Measurements from ENCODE around the gene TPPP2.
A peak's percentile ranks its signal among the peaks of the same experiment; 100 is the strongest.

Gene TPPP2

GRCh38 chr14:20989787-20990600 is 40.0 kb upstream of the TPPP2 start, which contains the start of gene METTL17 (continued):
- TF ChIP-seq, protein P1, sequence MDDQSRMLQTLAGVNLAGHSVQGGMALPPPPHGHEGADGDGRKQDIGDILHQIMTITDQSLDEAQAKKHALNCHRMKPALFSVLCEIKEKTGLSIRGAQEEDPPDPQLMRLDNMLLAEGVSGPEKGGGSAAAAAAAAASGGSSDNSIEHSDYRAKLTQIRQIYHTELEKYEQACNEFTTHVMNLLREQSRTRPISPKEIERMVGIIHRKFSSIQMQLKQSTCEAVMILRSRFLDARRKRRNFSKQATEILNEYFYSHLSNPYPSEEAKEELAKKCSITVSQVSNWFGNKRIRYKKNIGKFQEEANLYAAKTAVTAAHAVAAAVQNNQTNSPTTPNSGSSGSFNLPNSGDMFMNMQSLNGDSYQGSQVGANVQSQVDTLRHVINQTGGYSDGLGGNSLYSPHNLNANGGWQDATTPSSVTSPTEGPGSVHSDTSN (CRISPR knock-in tag; IDR thresholded peaks at IDR 0.05) = no peak
- TF ChIP-seq ZNF391 (tag by site-specific recombination; IDR thresholded peaks at IDR 0.05; ENCODE audit: borderline replicate concordance, low read depth) (no peak), ZNF747 (tag by site-specific recombination; IDR thresholded peaks at IDR 0.05) (no peak), ZNF501 (tag by site-specific recombination; IDR thresholded peaks at IDR 0.05) (no peak; the same call in 1 of the 2 replicates), ZXDB (tag by site-specific recombination; IDR thresholded peaks at IDR 0.05) (peak; percentile 88), SP3 (tag by site-specific recombination; IDR thresholded peaks at IDR 0.05) (peak; percentile 84), ZNF23 (tag by site-specific recombination; IDR thresholded peaks at IDR 0.05; ENCODE audit: borderline replicate concordance) (no peak), ZNF514 (tag by site-specific recombination; IDR thresholded peaks at IDR 0.05) (no peak), ZNF768 (tag by site-specific recombination; IDR thresholded peaks at IDR 0.05) (no peak), ZNF76 (tag by site-specific recombination; IDR thresholded peaks at IDR 0.05; ENCODE audit: borderline replicate concordance, low read depth) (peak; percentile 74; the same call in 1 of the 2 replicates), ZNF664 (tag by site-specific recombination; IDR thresholded peaks at IDR 0.05) (no peak), ZNF426 (tag by site-specific recombination; IDR thresholded peaks at IDR 0.05) (no peak), ZNF473 (tag by site-specific recombination; IDR thresholded peaks at IDR 0.05) (no peak), ZNF341 (tag by site-specific recombination; IDR thresholded peaks at IDR 0.05; ENCODE audit: low read depth) (peak; percentile 56), ZNF626 (tag by site-specific recombination; IDR thresholded peaks at IDR 0.05) (no peak), ZNF37A (tag by site-specific recombination; IDR thresholded peaks at IDR 0.05) (no peak), YY2 (tag by site-specific recombination; IDR thresholded peaks at IDR 0.05) (peak; percentile 92), ZNF580 (tag by site-specific recombination; IDR thresholded peaks at IDR 0.05) (peak; percentile 77; the same call in 1 of the 2 replicates), ZNF223 (tag by site-specific recombination; IDR thresholded peaks at IDR 0.05) (no peak), ZEB2 (tag by site-specific recombination; IDR thresholded peaks at IDR 0.05) (peak; percentile 24; the same call in 1 of the 2 replicates), ZNF544 (tag by site-specific recombination; IDR thresholded peaks at IDR 0.05) (no peak), OVOL3 (tag by site-specific recombination; IDR thresholded peaks at IDR 0.05) (peak; percentile 41; the same call in 1 of the 2 replicates), ZBTB7A (tag by site-specific recombination; IDR thresholded peaks at IDR 0.05; ENCODE audit: low read depth) (peak; percentile 46; the same call in 1 of the 2 replicates), ZNF175 (tag by site-specific recombination; IDR thresholded peaks at IDR 0.05) (no peak), ZNF335 (tag by site-specific recombination; conservative IDR thresholded peaks at IDR 0.05) (peak; percentile 83), MZF1 (tag by site-specific recombination; IDR thresholded peaks at IDR 0.05; ENCODE audit: borderline replicate concordance) (no peak), ZNF558 (tag by site-specific recombination; IDR thresholded peaks at IDR 0.05) (peak; percentile 11; the same call in 1 of the 2 replicates)
- TF ChIP-seq, protein P2, sequence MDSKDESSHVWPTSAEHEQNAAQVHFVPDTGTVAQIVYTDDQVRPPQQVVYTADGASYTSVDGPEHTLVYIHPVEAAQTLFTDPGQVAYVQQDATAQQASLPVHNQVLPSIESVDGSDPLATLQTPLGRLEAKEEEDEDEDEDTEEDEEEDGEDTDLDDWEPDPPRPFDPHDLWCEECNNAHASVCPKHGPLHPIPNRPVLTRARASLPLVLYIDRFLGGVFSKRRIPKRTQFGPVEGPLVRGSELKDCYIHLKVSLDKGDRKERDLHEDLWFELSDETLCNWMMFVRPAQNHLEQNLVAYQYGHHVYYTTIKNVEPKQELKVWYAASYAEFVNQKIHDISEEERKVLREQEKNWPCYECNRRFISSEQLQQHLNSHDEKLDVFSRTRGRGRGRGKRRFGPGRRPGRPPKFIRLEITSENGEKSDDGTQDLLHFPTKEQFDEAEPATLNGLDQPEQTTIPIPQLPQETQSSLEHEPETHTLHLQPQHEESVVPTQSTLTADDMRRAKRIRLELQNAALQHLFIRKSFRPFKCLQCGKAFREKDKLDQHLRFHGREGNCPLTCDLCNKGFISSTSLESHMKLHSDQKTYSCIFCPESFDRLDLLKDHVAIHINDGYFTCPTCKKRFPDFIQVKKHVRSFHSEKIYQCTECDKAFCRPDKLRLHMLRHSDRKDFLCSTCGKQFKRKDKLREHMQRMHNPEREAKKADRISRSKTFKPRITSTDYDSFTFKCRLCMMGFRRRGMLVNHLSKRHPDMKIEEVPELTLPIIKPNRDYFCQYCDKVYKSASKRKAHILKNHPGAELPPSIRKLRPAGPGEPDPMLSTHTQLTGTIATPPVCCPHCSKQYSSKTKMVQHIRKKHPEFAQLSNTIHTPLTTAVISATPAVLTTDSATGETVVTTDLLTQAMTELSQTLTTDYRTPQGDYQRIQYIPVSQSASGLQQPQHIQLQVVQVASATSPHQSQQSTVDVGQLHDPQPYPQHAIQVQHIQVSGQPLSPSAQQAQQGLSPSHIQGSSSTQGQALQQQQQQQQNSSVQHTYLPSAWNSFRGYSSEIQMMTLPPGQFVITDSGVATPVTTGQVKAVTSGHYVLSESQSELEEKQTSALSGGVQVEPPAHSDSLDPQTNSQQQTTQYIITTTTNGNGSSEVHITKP (tag by site-specific recombination; IDR thresholded peaks at IDR 0.05) = 0 out of 2 replicates have a peak, but pooled peaks have one; percentile 25
- TF ChIP-seq, protein P3, sequence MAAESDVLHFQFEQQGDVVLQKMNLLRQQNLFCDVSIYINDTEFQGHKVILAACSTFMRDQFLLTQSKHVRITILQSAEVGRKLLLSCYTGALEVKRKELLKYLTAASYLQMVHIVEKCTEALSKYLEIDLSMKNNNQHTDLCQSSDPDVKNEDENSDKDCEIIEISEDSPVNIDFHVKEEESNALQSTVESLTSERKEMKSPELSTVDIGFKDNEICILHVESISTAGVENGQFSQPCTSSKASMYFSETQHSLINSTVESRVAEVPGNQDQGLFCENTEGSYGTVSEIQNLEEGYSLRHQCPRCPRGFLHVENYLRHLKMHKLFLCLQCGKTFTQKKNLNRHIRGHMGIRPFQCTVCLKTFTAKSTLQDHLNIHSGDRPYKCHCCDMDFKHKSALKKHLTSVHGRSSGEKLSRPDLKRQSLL (tag by site-specific recombination; IDR thresholded peaks at IDR 0.05) = no peak; the same call in 1 of the 2 replicates
- TF ChIP-seq, protein P4, sequence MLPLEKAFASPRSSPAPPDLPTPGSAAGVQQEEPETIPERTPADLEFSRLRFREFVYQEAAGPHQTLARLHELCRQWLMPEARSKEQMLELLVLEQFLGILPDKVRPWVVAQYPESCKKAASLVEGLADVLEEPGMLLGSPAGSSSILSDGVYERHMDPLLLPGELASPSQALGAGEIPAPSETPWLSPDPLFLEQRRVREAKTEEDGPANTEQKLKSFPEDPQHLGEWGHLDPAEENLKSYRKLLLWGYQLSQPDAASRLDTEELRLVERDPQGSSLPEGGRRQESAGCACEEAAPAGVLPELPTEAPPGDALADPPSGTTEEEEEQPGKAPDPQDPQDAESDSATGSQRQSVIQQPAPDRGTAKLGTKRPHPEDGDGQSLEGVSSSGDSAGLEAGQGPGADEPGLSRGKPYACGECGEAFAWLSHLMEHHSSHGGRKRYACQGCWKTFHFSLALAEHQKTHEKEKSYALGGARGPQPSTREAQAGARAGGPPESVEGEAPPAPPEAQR (tag by site-specific recombination; IDR thresholded peaks at IDR 0.05) = no peak
- TF ChIP-seq, protein P5, sequence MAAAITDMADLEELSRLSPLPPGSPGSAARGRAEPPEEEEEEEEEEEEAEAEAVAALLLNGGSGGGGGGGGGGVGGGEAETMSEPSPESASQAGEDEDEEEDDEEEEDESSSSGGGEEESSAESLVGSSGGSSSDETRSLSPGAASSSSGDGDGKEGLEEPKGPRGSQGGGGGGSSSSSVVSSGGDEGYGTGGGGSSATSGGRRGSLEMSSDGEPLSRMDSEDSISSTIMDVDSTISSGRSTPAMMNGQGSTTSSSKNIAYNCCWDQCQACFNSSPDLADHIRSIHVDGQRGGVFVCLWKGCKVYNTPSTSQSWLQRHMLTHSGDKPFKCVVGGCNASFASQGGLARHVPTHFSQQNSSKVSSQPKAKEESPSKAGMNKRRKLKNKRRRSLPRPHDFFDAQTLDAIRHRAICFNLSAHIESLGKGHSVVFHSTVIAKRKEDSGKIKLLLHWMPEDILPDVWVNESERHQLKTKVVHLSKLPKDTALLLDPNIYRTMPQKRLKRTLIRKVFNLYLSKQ (tag by site-specific recombination; IDR thresholded peaks at IDR 0.05; ENCODE audit: borderline replicate concordance) = no peak
